AG04449 (cell line): ENCODE measurements around the gene FCGR3A.
"Not testable (repeated sequence)": the region's sequence is repeated elsewhere in the genome, so short reads cannot be mapped to it uniquely, and the experiment has no call there.

Experiments used
- CTCF ChIA-PET: fragments of 350-600 bp; formaldehyde crosslinking; extraction: SDS; loops from one replicate; lab custom pipeline; 2021; ENCODE audit warnings: antibody characterized with exemption; lab: Yijun Ruan, JAX
- POLR2A ChIA-PET: fragments of 400-600, 350-600 bp; formaldehyde crosslinking; extraction: SDS; loops from one replicate; lab custom pipeline; 2020; ENCODE audit warnings: antibody characterized with exemption, inconsistent platforms; lab: Yijun Ruan, JAX
- DNase-seq: peaks from one replicate; pipeline ENCODE4 v3.0.0-alpha.2; 2010; ENCODE audit warnings: low read depth, low spot score
- H3K4me3 ChIP-seq: 2 replicates; pipeline ENCODE4 v1.5.1; 2011; ENCODE audit warnings: low read depth, mild to moderate bottlenecking, control low read depth, low read length
- CTCF ChIP-seq: IDR thresholded peaks from one replicate; pipeline ENCODE4 v1.5.1; 2011; ENCODE audit warnings: mild to moderate bottlenecking, moderate library complexity, low read length, control low read depth, inconsistent platforms; ENCODE audit not compliant: insufficient read depth; ENCODE audit errors: missing control alignments

The FCGR3A gene

GRCh38 chr1:161525321-161525720, 24.3 kb downstream of the FCGR3A start:
- CTCF ChIA-PET, DNase-seq, H3K4me3 ChIP-seq, POLR2A ChIA-PET: not testable (repeated sequence)

- CTCF ChIA-PET, DNase-seq: not testable (repeated sequence)
- POLR2A ChIA-PET = interaction anchor here (0.9 kb wide), 1 partner anchor 135 kb away, joined by 4 read pairs; no protein-coding TSS in a partner anchor
- peak overlapping the region; percentile 51 for H3K4me3 ChIP-seq
Measured at GRCh38 chr1:161524742-161525291, 24.8 kb downstream of the FCGR3A start.

- CTCF ChIA-PET, DNase-seq: not testable (repeated sequence)
- H3K4me3 ChIP-seq = peak within 1 kb of the TSS; percentile 64
- POLR2A ChIA-PET = interaction anchor here (0.9 kb wide), 1 partner anchor 134 kb away, joined by 4 read pairs; no protein-coding TSS in a partner anchor
Measured at GRCh38 chr1:161523817-161524741, 25.5 kb downstream of the FCGR3A start, which contains the start of gene HSPA6. TSS of gene HSPA6 (plus strand) at chr1:161524540. CDS start at chr1:161524659, 119 bp downstream.

GRCh38 chr1:161523041-161523816, 26.4 kb downstream of the FCGR3A start:
- POLR2A ChIA-PET, DNase-seq, CTCF ChIA-PET: not testable (repeated sequence)

GRCh38 chr1:161513953-161514352, 35.7 kb downstream of the FCGR3A start:
- CTCF ChIA-PET, DNase-seq, POLR2A ChIA-PET, H3K4me3 ChIP-seq: not testable (repeated sequence)

More at GRCh38 chr1:161523041-161523816, 26.4 kb downstream of the FCGR3A start:
- H3K4me3 ChIP-seq = not testable (repeated sequence)

GRCh38 chr1:161513448-161513780, 36.2 kb downstream of the FCGR3A start:
- DNase-seq, POLR2A ChIA-PET, H3K4me3 ChIP-seq, CTCF ChIA-PET: not testable (repeated sequence)

GRCh38 chr1:161512636-161513447, 36.8 kb downstream of the FCGR3A start:
- CTCF ChIA-PET = interaction anchor here (2.9 kb wide), 1 partner anchor 25 kb away, joined by 14 read pairs; no protein-coding TSS in a partner anchor
- DNase-seq, POLR2A ChIA-PET, H3K4me3 ChIP-seq: not testable (repeated sequence)

- no peak for TF ChIP-seq CTCF
- ChIA-PET CTCF (interaction anchor here (2.9 kb wide), 1 partner anchor 24 kb away, joined by 14 read pairs; no protein-coding TSS in a partner anchor), POLR2A (no interaction called here)
- H3K4me3 ChIP-seq = no peak overlapping the region
- DNase-seq = no peak
Measured at GRCh38 chr1:161511756-161512060, 37.9 kb downstream of the FCGR3A start.

GRCh38 chr1:161511018-161511755, 38.4 kb downstream of the FCGR3A start:
- POLR2A ChIA-PET = no interaction called here
- CTCF ChIA-PET = interaction anchor here (1.2 to 2.9 kb wide), 2 partner anchors 23 to 26 kb away, joined by 4 to 14 read pairs; no protein-coding TSS in a partner anchor
- no peak for TF ChIP-seq CTCF
- no peak for DNase-seq
- no peak overlapping the region for H3K4me3 ChIP-seq
